Caco-2 (cell line): ENCODE results near the gene GIPC3. TPM values are rescaled to one million over a fixed set of nuclear protein-coding genes. Genes with fewer than 3 reads are reported as not detected.
A peak's percentile ranks its signal among the peaks of the same experiment; 100 is the strongest.
"Not testable (repeated sequence)": the region's sequence is repeated elsewhere in the genome, so short reads cannot be mapped to it uniquely, and the experiment has no call there.

Experiments used
- BruUV-seq: library from RNA; stranded (reverse); fragments of 400-500 nt; replicated peaks from 2 replicates; lab custom pipeline; 2021; lab: Mats Ljungman, UMichigan
- CTCF ChIA-PET: fragments of 300-600 bp; sonication (Branson Sonifier 250); formaldehyde crosslinking; loops from one replicate; lab custom pipeline; 2022; ENCODE audit warnings: antibody characterized with exemption; lab: Charles Lee
- POLR2A ChIA-PET: fragments of 300-600 bp; sonication (Branson Sonifier 250); formaldehyde crosslinking; loops from one replicate; lab custom pipeline; 2022; ENCODE audit warnings: antibody characterized with exemption; lab: Charles Lee
- DNase-seq, 2 experiments: peaks; one replicate each; pipeline versions ENCODE4 v3.0.0 to v3.0.0-alpha.2; 2020 to 2022
- H3K27me3 ChIP-seq: replicated peaks from 2 replicates; pipeline ENCODE4 v1.6.0; 2011; ENCODE audit warnings: low read length; ENCODE audit not compliant: control insufficient read depth, insufficient read depth
- H3K36me3 ChIP-seq: 2 replicates; pipeline ENCODE4 v1.5.1; 2011; ENCODE audit warnings: low read length; ENCODE audit not compliant: control insufficient read depth, insufficient read depth
- H3K4me1 ChIP-seq: fragments of 250-450 bp; sonication (Bioruptor Pico); 2 replicates; pipeline ENCODE4 v1.5.1; 2020; ENCODE audit warnings: mild to moderate bottlenecking
- H3K4me3 ChIP-seq: 2 replicates; pipeline ENCODE4 v1.5.1; 2011; ENCODE audit warnings: low read depth, mild to moderate bottlenecking, control low read depth, low read length
- H3K9me3 ChIP-seq: fragments of 250-450 bp; sonication (Bioruptor Pico); 2 replicates; pipeline ENCODE4 v1.5.1; 2020; ENCODE audit warnings: mild to moderate bottlenecking, moderate library complexity
- H3K27ac Mint-ChIP-seq: one replicate; pipeline ENCODE4 v1.8.0; 2022; ENCODE audit warnings: mixed read lengths; ENCODE audit not compliant: unreplicated experiment
- H3K27me3 Mint-ChIP-seq: one replicate; pipeline ENCODE4 v1.8.0; 2022; ENCODE audit warnings: mixed read lengths; ENCODE audit not compliant: insufficient read depth, unreplicated experiment
- H3K36me3 Mint-ChIP-seq: one replicate; pipeline ENCODE4 v1.8.0; 2022; ENCODE audit warnings: mild to moderate bottlenecking, mixed read lengths; ENCODE audit not compliant: insufficient read depth, unreplicated experiment
- H3K4me1 Mint-ChIP-seq: one replicate; pipeline ENCODE4 v1.8.0; 2022; ENCODE audit warnings: low read depth, mixed read lengths; ENCODE audit not compliant: unreplicated experiment
- H3K4me3 Mint-ChIP-seq: one replicate; pipeline ENCODE4 v1.8.0; 2022; ENCODE audit warnings: mild to moderate bottlenecking, moderate library complexity, mixed read lengths; ENCODE audit not compliant: unreplicated experiment
- H3K9me3 Mint-ChIP-seq: one replicate; pipeline ENCODE4 v1.8.0; 2022; ENCODE audit warnings: mixed read lengths; ENCODE audit not compliant: unreplicated experiment
- CTCF ChIP-seq, 2 experiments: fragments of 200-600 bp in 1 of 2; IDR thresholded peaks; 1 replicate in 1 of 2; 2 replicates in 1 of 2; pipeline versions ENCODE4 v1.5.1 to v1.8.0; 2011 to 2022; ENCODE audit warnings: antibody characterized with exemption in 1 of 2, control low read depth in 1 of 2, inconsistent platforms in 1 of 2, low read depth in 1 of 2, low read length in 1 of 2, mild to moderate bottlenecking in 1 of 2, moderate library complexity in 1 of 2; ENCODE audit not compliant: insufficient read depth in 1 of 2, severe bottlenecking in 1 of 2, unreplicated experiment in 1 of 2
- intact Hi-C: fragments of 100-400 bp; cut with micrococcal nuclease; formaldehyde crosslinking; loops from one replicate; pipeline ENCODE4 v1.10.0; 2022; ENCODE audit not compliant: unreplicated experiment
- total RNA-seq: library from RNA; stranded (reverse); gene quantifications from 2 replicates; pipeline ENCODE4 v1.2.3, GENCODE V29; 2022

GIPC3 gene
- total RNA-seq, 1 experiment from 2014 or later: not detected

GRCh38 chr19:3578390-3578789 is 6.9 kb upstream of the GIPC3 start:
- no TSS peak for BruUV-seq
- H3K4me1 ChIP-seq: no peaks in the 10 kb centered on the region
- POLR2A ChIA-PET: no interaction called here
- H3K4me3 ChIP-seq: no peak overlapping the region
- Mint-ChIP-seq H3K4me1 (no peaks in the 10 kb centered on the region), H3K36me3 (peaks cover 10% of the 10 kb centered on the region), H3K9me3 (no peaks in the 10 kb centered on the region), H3K4me3 (peak overlapping the region; percentile 27), H3K27ac (no peak overlapping the region), H3K27me3 (peaks cover 2% of the 10 kb centered on the region)
- no peaks in the 10 kb centered on the region for H3K9me3 ChIP-seq
- DNase-seq: no peak
- intact Hi-C loops: no loop called here
- TF ChIP-seq CTCF (IDR thresholded peaks at IDR 0.05; ENCODE audit: insufficient read depth in 1 of 2, low read depth in 1 of 2, low read length in 1 of 2, severe bottlenecking in 1 of 2, unreplicated experiment in 1 of 2): no peak
- no peaks in the 10 kb centered on the region for H3K36me3 ChIP-seq
- H3K27me3 ChIP-seq: no peaks in the 10 kb centered on the region
- CTCF ChIA-PET: interaction anchor here (0.7 kb wide), 1 partner anchor 668 kb away, joined by 4 read pairs; the partner anchor contains the start of gene YJU2

- H3K36me3 ChIP-seq: no peaks in the 10 kb centered on the region
- H3K4me3 Mint-ChIP-seq: no peak overlapping the region
- no peaks in the 10 kb centered on the region for H3K9me3 ChIP-seq
- H3K27me3 ChIP-seq: no peaks in the 10 kb centered on the region
- H3K27me3 Mint-ChIP-seq: peaks cover 3% of the 10 kb centered on the region
- POLR2A ChIA-PET: no interaction called here
- BruUV-seq: no TSS peak
- H3K9me3 Mint-ChIP-seq: no peaks in the 10 kb centered on the region
- intact Hi-C loops: no loop called here
- no peaks in the 10 kb centered on the region for H3K4me1 ChIP-seq
- no peaks in the 10 kb centered on the region for H3K36me3 Mint-ChIP-seq
- DNase-seq: no peak
- CTCF ChIA-PET: no interaction called here
- H3K4me1 Mint-ChIP-seq: no peaks in the 10 kb centered on the region
- no peak overlapping the region for H3K27ac Mint-ChIP-seq
- no peak for TF ChIP-seq CTCF (IDR thresholded peaks at IDR 0.05; ENCODE audit: insufficient read depth in 1 of 2, low read depth in 1 of 2, low read length in 1 of 2, severe bottlenecking in 1 of 2, unreplicated experiment in 1 of 2)
- H3K4me3 ChIP-seq: no peak overlapping the region
These were observed 4.9 kb upstream of the GIPC3 start for GRCh38 chr19:3580156-3580934.

- H3K27ac Mint-ChIP-seq, H3K36me3 ChIP-seq, H3K4me3 ChIP-seq, H3K4me3 Mint-ChIP-seq, intact Hi-C loops, POLR2A ChIA-PET, H3K9me3 ChIP-seq, H3K9me3 Mint-ChIP-seq, H3K27me3 ChIP-seq, DNase-seq, H3K4me1 Mint-ChIP-seq, CTCF ChIA-PET, H3K4me1 ChIP-seq, BruUV-seq, H3K36me3 Mint-ChIP-seq, H3K27me3 Mint-ChIP-seq: not testable (repeated sequence)
These were observed 3.5 kb upstream of the GIPC3 start for GRCh38 chr19:3581792-3582191.

- intact Hi-C loops, H3K36me3 ChIP-seq, H3K4me1 Mint-ChIP-seq, DNase-seq, H3K27me3 ChIP-seq, POLR2A ChIA-PET, H3K9me3 Mint-ChIP-seq, H3K36me3 Mint-ChIP-seq, H3K9me3 ChIP-seq, H3K4me3 Mint-ChIP-seq, H3K27me3 Mint-ChIP-seq, H3K4me3 ChIP-seq, BruUV-seq, H3K27ac Mint-ChIP-seq, H3K4me1 ChIP-seq: not testable (repeated sequence)
- CTCF ChIA-PET: interaction anchor here (0.6 kb wide), 1 partner anchor 146 kb away, joined by 6 read pairs; no protein-coding TSS in a partner anchor
These were observed 1.1 kb upstream of the GIPC3 start for GRCh38 chr19:3584036-3584802.
